NCI-H1105 (cell line): Measurements from ENCODE around the gene MTF2.
"Not testable (repeated sequence)": the region's sequence is repeated elsewhere in the genome, so short reads cannot be mapped to it uniquely, and the experiment has no call there.

Experiments used
- DNase-seq: peaks from one replicate; lab custom pipeline; 2025; lab: John Stamatoyannopoulos, UW

MTF2 gene

DNA sequence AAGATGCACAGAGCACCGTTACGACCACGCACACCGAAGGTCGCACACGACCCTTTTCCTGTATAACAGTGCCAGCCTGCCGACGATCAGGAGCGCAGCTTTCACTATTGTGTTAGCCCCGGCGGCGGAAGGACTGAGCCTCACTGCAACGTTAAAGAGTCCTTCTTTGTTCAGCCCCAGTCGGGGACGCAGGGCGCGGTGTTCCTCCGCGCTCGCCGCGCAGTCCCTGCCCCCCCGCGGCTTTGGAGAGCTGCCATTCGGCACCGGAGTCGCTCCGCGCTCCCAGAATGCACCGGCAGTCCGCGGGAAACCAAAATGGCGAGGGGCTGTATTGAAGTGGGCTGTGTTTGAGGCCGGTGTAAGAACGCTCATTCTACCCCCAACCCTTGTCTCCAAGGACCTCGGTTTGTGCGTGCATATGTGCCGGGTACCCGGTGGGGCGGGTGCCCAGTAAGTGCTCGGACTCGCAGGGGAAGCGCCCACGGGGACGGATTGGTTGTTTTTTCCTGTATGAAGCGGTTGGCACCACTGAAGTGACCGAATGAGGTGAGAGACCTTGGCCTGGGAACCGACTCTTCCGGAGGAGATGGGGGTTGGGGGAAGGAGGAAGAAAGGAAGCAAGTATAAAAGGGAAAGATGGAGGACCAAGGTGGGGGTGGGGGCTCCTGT is at the start of gene MTF2:
Gene MTF2, plus strand, starts transcription at position 298 of the 669 bp plus-strand sequence. Its CDS starts 244 bp downstream, at position 542.
- DNase-seq: peak; percentile 96

DNA sequence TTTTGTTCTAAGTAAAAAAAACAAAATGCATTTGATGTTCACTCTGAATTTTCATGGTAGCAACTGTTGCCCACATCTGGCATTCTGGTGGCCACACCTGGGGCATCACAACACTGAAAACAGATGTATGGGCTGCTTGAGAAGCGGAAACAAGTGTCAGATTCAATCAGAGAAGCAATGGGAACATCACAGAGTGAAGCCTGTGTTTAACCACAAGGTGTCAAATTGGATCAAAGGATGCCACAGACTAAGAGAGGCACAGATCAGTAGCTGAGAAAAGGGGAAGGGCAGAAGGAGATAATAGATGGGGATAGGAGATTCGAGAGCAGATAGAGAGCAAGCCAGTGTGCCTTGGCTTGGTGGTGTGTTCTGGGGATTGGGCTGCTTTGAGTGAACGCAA is 49.8 kb upstream of the MTF2 start:
- DNase-seq: no peak

DNA sequence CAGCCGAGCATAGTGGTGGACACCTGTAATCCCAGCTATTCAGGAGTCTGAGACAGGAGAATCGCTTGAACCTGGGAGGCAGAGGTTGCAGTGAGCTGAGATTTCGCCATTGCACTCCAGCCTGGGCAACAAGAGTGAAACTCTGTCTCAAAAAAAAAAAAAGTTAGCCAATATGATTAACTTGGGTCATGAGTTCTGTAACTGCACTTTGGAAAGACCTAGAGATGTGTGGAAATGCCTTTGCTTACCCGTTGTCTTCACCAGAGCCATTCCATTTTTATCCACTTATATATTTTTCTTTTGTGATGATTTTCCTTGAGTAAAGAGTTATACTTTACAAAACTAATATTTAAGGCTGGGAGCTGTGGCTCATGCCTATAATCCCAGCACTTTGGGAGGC is 48.9 kb upstream of the MTF2 start:
- DNase-seq: not testable (repeated sequence)

DNA sequence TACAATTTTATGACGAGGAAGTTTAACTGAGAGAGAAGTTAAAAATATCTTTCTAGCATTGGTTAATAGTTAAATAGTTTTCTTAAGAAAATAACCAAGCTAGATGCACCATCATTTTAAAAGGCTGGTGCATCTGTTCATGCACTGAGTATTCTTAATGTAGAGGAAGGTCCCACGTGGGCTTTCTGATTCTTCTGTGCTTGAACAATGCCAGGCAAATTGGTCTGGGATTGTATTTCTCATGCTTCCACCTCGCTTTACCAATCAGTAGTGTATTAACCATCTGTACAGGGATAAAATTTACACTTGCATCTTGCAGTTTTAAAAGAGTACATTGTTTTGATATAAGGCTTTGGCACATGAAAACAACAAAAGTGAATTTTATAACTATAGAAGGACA is 47.4 kb upstream of the MTF2 start:
- no peak for DNase-seq

DNA sequence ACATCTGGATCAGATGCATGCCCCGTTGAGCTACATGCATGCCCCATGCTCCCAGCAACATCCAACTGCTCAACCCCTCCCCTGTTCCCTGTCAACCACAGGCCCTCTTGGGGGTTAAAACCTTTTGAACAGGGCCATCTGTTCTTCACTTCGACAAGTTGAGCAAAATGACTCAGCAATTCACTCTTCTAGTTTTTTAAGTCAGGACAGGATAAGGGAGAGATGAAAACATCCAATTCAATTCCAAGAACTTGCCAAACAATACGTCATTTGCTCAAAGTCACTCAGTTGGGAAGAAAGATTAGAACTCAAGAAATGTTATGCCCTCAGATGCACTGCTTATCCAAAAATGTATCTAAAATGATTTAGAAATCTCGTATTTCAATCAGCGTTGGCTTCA is 46.1 kb upstream of the MTF2 start:
- DNase-seq: no peak

DNA sequence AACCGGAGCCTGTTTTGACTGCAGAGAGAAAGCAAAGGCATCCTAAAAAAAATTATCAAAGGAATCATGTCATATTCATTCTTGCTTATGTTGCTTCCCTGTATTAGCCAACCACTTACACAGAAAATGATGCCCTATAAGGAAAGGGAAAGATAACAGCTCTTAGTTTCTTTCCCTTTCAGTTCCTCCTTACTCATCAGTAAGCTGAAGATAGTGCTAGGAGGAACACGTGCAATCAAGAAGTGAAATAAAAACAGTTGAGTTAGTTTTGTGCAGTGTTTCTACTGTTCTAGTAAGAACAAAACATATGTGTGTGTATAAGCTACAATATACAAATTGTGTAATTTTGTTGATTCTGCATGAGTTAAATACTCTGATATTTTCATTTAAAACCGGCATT is 45.3 kb upstream of the MTF2 start:
- DNase-seq: no peak

DNA sequence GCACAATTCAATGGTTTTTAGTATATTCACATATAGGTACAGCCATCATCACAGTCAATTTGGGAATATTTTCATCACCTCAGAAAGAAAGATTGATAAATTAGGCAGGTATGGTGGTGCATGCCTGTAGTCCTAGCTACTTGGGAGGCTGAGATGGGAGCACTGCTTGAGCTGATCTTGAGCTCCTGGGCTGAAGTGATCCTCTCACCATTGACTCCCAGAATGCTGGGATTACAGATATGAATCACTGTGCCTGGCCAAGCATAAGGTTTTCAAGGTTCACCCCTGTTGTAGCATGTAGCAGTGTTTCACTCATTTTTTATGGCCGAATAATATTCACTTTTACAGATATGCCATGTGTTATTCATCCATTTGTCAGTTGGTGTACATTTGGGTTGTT is 44.7 kb upstream of the MTF2 start:
- no peak for DNase-seq

DNA sequence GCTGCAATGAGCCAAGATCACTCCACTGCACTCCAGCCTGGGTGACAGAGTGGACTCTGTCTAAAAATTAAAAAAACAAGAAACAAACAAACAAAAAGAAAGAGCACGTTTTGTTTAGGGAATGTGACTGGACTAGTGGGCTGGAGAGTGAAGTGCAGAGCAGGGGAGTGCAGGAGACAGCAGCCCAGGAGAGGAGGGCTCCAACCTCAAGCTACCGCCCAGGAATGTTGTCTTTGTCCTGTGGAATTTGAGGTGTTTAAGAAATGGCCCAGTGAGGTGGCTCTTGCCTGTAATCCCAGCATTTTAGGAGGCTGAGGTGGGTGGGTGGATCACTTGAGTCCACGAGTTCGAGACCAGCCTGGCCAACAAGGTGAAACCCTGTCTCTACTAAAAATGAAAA is 42.4 kb upstream of the MTF2 start:
- no peak for DNase-seq

DNA sequence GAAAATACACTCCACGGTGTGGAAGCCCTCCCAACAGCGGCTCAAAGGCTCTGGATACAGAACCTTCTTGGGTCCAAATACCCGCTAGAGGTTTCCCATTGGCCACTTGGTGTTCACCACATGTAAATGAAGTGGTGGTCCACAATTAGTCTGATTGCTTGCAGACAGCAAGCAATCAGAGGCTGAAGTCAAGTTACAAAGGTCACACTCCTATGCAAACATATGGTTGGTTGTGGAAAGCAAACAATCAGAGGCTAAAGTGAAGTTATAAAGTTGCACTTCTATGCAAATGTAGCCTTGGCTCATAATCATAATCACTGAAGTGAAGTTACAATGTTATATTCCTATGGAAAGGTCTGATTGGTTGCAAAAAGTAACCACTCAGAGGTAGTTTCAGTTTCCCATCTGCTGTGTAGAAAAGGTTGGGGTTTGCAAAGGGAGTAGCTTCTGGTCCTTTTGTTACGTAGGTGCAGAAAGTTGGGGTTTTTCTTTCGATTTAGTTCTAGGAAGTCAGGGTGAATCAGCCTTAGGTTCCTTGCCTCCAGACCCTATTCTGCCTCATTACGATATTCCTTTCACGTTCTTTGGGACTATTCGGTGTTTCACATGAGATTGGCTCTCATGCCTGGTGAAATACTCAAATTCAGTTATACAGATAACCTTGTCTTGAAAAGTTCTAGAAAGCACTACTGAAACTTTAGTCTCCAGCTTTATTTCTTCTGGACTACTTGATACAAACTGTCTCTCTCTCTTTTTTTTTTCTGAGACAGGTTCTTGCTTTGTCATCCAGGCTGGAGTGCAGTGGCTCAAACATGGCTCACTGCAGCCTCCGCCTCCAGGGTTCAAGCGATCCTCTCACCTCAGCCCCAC is 36.7 kb upstream of the MTF2 start:
- DNase-seq: no peak

DNA sequence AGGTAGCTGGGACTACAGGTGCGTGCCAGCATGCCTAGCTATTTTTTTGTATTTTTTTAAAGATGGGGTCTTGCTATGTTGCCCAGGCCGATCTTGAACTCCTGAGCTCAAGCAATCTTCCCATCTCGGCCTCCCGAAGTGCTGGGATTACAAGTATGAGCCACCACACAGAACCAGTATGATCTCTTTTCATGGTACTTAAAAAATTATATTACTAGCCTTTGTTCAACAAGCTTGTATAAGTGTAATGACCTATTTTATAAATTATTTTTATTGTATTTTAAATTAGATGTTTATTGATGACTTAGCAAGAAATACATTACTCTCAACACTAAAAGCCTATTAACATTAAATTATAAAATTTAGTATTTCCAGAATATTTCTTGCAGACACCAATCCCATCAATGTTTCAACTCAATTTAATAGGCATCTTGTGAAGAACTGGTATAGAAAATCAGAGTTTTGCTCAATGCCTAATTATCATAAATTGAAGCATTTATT is 36.0 kb upstream of the MTF2 start:
- no peak for DNase-seq

DNA sequence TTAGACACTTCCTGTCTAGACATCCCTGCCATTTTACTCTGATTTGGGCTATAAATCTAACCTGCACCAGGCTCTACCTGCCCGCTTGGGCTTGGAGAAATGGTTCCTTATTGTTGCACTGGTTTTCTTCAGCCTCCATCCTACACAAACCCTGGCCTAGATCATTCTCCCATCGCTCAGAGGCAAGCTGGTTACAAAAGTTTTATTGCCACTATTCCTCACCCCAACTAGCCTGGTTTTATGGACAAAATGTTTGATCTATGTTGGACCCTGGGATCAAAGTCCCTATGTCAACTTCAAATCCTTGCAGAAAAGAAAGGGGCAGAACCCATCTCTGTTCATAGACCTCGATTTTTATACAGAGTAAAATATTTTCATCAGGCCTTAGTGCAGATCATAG is 31.5 kb upstream of the MTF2 start:
- no peak for DNase-seq

DNA sequence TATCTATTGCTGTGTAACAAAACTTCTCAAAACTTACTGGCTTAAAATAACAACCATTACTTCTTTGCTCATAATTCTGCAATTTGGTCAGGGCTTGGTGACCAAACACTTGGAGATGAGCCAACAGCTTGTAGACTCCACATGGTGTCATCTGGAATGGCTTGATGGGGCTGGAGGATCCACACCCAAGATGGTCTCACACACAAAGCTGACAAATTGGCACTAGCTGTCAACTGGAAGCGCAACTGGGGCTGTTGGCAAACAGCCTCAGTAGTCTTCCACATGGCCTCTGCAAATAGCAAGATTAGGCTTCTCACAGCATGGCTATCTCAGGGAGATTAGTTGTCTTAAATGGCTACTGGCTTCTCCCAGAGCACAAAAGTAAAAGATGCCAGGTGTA is 27.1 kb upstream of the MTF2 start:
- no peak for DNase-seq

DNA sequence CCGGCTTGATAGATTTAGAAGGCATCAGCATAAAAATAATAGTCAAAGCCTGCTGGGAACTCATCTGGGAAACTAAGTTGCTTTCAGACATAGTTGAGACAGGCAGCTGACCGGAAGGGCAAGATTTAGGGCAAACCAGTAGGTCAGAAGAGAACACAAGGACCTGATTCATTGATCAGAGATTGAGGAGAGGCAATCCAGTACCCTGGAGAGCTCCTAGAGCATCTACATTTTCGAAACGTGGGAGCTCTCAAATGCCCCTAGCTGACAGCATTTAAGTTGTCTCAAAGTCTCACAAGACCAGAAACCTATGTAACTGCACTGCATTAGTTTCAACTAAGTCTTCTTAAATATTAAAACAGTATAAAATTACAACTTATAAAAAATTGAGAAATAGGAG is 22.9 kb upstream of the MTF2 start:
- DNase-seq: no peak

DNA sequence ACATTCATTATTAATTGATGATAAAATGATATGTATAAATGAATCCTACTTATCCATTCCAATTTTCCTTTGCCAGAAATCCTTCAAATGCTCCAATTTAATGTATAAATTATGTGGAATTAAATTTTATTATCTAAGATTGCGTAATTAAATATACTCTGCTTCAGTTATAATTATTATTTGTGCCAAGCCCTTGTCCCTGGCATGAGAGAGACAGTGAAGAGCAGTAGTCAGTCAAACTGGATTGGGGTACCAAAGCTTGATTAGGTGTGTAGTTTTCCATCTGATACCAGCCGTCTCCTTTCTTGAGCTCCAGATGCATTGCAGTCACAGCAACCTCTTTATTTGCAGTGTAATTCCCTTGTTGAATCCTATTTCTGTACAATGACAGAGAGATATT is 22.4 kb upstream of the MTF2 start:
- DNase-seq: no peak

DNA sequence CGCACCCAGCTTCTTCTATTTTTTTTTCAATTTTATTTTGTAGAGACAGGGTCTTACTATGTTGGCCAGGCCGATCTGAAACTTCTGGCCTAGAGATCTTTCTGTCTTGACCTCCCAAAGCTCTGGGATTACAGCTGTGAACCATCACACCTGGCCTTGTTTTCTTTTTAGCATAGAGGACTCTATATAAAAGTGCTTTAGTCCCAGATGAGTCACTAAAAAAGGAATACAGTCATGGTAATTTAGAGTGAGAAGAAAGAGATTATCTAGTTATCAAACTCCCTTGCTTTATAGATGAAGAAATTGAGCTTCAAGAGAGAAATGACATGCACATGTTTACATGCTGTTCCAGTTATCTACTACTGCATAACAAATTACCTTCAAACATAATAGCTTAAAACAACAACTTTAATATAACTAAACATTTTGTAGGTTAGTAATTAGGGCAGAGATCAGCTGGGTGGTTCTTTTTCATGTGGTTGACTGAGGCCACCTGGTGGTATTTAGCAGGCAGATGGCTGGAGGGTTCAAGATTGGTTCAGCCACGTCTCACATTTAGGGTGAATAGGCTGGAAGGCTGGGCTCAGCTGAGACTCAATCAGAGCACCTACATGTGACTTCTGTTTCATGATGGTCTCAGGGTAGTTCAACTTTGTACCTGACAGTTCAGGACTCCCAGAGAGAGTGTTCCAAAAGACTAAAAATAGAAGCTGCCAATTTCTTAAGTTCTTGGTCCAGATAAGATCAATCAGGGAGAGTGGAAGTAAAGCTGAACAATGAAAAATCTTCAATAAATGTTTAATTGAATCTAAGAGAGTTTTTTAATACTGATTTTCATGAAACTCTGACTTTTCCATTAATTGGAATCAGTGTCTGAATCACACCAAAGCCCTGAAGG is 16.9 kb upstream of the MTF2 start:
- DNase-seq: peak; percentile 42

DNA sequence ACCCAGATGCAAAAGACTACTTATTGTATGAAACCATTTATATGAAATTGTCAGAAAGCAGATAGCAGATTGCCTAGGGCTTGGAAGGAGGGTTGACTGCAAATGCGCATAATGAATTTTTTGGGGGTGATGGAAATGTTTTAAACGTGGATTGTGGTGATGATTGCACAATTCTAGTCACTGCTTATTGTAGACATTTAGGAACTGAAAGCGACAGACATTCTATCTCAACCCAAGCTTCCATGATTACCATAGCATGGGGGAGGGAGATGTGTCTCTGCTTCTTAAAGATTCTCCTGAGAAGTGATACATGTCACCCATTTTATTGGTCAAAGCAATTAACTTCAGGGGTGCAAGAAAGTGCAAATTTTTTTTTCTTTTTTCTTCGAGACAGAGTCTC is 2.8 kb upstream of the MTF2 start:
- no peak for DNase-seq

DNA sequence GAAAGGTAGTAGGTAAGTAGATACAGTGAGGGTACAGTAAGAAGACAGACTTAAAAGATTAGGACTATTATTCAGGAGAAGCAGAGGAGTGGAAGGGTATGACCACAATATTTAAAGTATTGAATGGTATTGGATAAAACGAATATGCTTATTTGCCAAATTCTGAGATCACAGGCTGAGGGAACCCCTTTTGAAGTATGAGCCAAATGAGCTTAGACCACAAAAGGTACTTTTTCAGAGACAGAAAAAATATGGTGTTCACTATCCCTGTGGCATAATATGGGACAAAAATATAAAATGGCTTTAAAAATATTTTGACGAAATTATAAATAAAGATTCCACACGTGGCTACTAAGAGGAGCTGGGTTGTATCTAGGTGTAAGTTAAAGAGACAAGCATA is 880 bp upstream of the MTF2 start:
- DNase-seq: no peak

DNA sequence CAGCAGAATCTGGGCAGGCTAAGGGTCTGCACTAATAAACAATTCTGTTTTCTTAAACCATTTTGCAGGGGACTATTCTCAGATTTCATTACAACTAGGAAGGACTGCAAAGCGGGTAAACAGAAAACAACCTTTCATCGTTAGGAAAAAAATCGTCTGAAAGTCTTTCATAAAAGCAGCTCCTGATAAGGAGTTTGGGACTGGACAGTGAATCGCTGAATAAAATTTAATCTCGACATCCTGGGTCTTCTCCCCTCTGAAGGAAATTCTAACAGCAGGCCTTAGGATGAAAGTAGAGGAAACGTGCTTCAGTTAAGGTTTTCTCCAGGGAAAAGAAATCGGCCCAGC is 471 bp upstream of the MTF2 start:
- no peak for DNase-seq

DNA sequence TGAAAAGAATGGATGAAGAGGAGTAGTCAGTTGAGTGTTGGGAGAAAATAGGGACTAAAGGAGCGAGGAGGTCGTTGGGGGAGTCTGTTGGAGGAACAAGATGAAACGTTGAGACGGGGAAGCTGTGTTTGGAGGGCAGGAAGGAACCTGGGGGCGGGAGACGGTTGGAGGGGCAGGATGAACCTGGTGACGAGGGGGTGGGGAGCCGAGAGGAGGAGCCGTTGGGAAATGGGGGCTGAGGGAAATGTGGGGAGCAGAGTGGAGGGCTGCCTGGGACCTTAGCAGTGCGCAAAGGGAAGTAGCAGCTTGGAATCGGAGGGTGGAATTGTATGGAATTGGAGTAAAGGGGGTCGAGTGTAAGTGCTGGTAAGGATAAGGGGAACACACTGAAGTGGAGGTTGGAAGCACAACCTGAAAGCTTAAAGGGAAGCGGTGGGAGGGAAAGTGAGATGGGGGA is 630 bp downstream of the MTF2 start:
- peak; percentile 46 for DNase-seq

DNA sequence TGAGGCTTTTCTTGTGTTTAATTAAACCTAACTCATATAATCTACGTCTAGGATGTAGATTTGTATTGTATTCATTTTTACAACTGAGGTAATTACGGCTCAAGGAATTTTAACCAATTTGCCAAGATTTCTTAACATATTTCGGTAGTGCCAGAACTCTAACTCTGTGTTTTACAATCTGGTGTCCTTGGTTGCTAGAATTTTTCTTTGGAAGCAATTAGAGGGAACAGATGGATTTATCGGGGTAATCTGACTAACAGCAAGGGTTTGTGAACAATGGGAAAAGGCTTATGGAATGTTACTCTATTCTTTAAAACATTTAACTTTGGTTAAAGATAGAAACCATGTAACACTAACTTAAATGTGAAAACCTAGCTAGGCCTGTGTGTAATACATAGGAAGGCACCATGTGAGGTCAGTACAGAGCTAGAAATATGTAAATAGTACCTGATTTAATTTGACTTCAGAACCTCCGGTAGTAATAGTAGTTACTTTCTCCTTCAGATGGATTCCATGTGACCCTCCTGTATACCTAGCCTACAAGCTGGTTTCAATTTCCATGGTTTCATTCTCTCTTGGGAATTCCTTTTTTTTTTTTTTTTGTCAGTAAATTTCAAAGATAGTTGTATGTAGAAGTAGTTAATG is 1.2 kb downstream of the MTF2 start:
- DNase-seq: peak; percentile 29

DNA sequence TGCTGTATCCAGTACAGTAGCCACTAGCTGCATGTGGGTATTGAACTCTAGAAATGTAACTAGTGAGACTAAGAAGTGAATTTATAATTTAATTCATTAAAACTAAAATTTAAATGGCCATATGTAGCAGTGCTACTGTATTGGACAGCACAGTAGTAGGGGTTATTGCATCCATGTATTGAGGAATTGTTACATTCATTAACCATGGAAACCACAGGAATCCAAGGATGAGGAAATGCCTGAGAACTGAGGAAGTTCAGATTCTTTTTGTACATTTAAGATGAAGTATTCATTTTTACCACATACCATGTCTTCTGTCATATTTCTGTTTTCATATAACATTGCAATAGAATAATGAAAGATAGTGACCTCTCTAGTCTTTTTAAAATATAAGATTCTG is 2.6 kb downstream of the MTF2 start:
- DNase-seq: no peak

DNA sequence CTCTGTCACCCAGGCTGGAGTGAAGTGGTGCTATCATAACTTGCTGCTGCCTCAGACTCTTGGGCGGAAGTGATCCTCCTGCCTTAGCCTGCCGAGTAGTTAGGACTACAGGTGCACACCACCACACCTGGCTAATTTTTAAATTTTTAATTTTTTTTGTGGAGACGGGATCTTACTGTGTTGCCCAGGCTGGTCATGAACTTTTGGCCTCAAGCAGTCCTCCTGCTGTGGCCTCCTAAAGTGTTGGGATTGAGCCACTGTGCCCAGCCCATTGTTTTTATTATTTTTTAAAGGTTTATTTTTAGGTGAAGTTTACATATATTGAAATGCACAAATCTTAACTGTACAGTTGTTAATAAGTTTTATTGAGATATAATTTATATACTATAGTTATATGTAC is 3.2 kb downstream of the MTF2 start:
- no peak for DNase-seq
